Muscle layer of colon (tissue), 2 donors: Measurements from ENCODE around the gene SNX27.
"Not testable (repeated sequence)": the region's sequence is repeated elsewhere in the genome, so short reads cannot be mapped to it uniquely, and the experiment has no call there.

Experiments
- H3K27ac ChIP-seq: one replicate; pipeline ENCODE4 v1.7.0; 2013; ENCODE audit warnings: low read depth, mild to moderate bottlenecking, low read length, moderate library complexity
- H3K27me3 ChIP-seq, 2 donors: one replicate each; pipeline ENCODE4 v1.7.0; 2013; ENCODE audit warnings: low read length in 2 of 2, mild to moderate bottlenecking in 2 of 2; ENCODE audit not compliant: insufficient read depth in 2 of 2, control insufficient read depth in 1 of 2
- H3K36me3 ChIP-seq: one replicate; pipeline ENCODE4 v1.7.0; 2013; ENCODE audit warnings: mild to moderate bottlenecking, low read length; ENCODE audit not compliant: insufficient read depth
- H3K4me1 ChIP-seq: one replicate; pipeline ENCODE4 v1.7.0; 2013; ENCODE audit warnings: mild to moderate bottlenecking, low read length; ENCODE audit not compliant: insufficient read depth
- H3K4me3 ChIP-seq, 2 donors: one replicate each; pipeline ENCODE4 v1.7.0; 2013; ENCODE audit warnings: low read length in 2 of 2, low read depth in 1 of 2, mild to moderate bottlenecking in 1 of 2, moderate library complexity in 1 of 2
- H3K9ac ChIP-seq: one replicate; pipeline ENCODE4 v1.7.0; 2013; ENCODE audit warnings: low read length
- H3K9me3 ChIP-seq: one replicate; pipeline ENCODE4 v1.7.0; 2013; ENCODE audit warnings: mild to moderate bottlenecking, low read length
- donor health status: abdominal sarcoma.
- donor health status: Adenocarcinoma of cecum.

The SNX27 gene

GRCh38 chr1:151606857-151607256 is 5.0 kb upstream of the SNX27 start:
- H3K9me3 ChIP-seq: no peaks in the 10 kb centered on the region
- no peak overlapping the region for H3K4me3 ChIP-seq
- peaks cover 6% of the 10 kb centered on the region for H3K4me1 ChIP-seq
- H3K27me3 ChIP-seq: no peaks in the 10 kb centered on the region
- H3K9ac ChIP-seq: no peak overlapping the region
- no peak overlapping the region for H3K27ac ChIP-seq
- H3K36me3 ChIP-seq: no peaks in the 10 kb centered on the region

GRCh38 chr1:151610142-151610541 is 1.7 kb upstream of the SNX27 start:
- Histone ChIP-seq H3K27me3 (no peaks in the 10 kb centered on the region), H3K9ac (no peak overlapping the region), H3K9me3 (no peaks in the 10 kb centered on the region), H3K4me3 (no peak overlapping the region), H3K4me1 (peaks cover 15% of the 10 kb centered on the region), H3K27ac (no peak overlapping the region), H3K36me3 (no peaks in the 10 kb centered on the region)

GRCh38 chr1:151611288-151611790 is 511 bp upstream of the SNX27 start:
- Histone ChIP-seq H3K4me1 (peaks cover 27% of the 10 kb centered on the region), H3K27me3 (no peaks in the 10 kb centered on the region), H3K27ac (peak overlapping the region; percentile 88), H3K9me3 (no peaks in the 10 kb centered on the region), H3K9ac (peak overlapping the region; percentile 30), H3K4me3 (peak overlapping the region; percentile 84 to 96), H3K36me3 (no peaks in the 10 kb centered on the region)

GRCh38 chr1:151612501-151613281 is 841 bp downstream of the SNX27 start:
- Histone ChIP-seq H3K27ac (peak overlapping the region; percentile 88), H3K4me1 (peaks cover 27% of the 10 kb centered on the region), H3K9ac (peak overlapping the region; percentile 75), H3K9me3 (no peaks in the 10 kb centered on the region), H3K36me3 (no peaks in the 10 kb centered on the region), H3K27me3 (no peaks in the 10 kb centered on the region), H3K4me3 (peak overlapping the region; percentile 84 to 96)

- H3K9ac ChIP-seq: peak overlapping the region; percentile 75
- peaks cover 27% of the 10 kb centered on the region for H3K4me1 ChIP-seq
- H3K36me3 ChIP-seq: no peaks in the 10 kb centered on the region
- no peaks in the 10 kb centered on the region for H3K9me3 ChIP-seq
- no peaks in the 10 kb centered on the region for H3K27me3 ChIP-seq
- peak overlapping the region; percentile 88 for H3K27ac ChIP-seq
- H3K4me3 ChIP-seq: peak overlapping the region; percentile 84 to 96
These were observed 1.5 kb downstream of the SNX27 start for GRCh38 chr1:151613282-151613780.

- Histone ChIP-seq H3K4me1 (peaks cover 46% of the 10 kb centered on the region), H3K27ac (peak overlapping the region; percentile 42), H3K27me3 (no peaks in the 10 kb centered on the region), H3K4me3 (no peak overlapping the region), H3K9ac (no peak overlapping the region), H3K36me3 (no peaks in the 10 kb centered on the region), H3K9me3 (no peaks in the 10 kb centered on the region)
These were observed 4.1 kb downstream of the SNX27 start for GRCh38 chr1:151615711-151616504.

GRCh38 chr1:151616505-151616849 is 4.6 kb downstream of the SNX27 start:
- no peaks in the 10 kb centered on the region for H3K36me3 ChIP-seq
- H3K9me3 ChIP-seq: no peaks in the 10 kb centered on the region
- H3K27ac ChIP-seq: peak overlapping the region; percentile 24
- peak overlapping the region in 1 of 2 donors; percentile 8 for H3K4me3 ChIP-seq
- peaks cover 47% of the 10 kb centered on the region for H3K4me1 ChIP-seq
- H3K27me3 ChIP-seq: no peaks in the 10 kb centered on the region
- H3K9ac ChIP-seq: no peak overlapping the region

- Histone ChIP-seq H3K27me3 (no peaks in the 10 kb centered on the region), H3K4me1 (peaks cover 51% of the 10 kb centered on the region), H3K27ac (no peak overlapping the region), H3K4me3 (no peak overlapping the region), H3K36me3 (no peaks in the 10 kb centered on the region), H3K9ac (no peak overlapping the region), H3K9me3 (no peaks in the 10 kb centered on the region)
These were observed 6.2 kb downstream of the SNX27 start for GRCh38 chr1:151618003-151618402.

GRCh38 chr1:151618470-151618869 is 6.6 kb downstream of the SNX27 start:
- Histone ChIP-seq H3K9ac (no peak overlapping the region), H3K4me1 (peaks cover 49% of the 10 kb centered on the region), H3K36me3 (no peaks in the 10 kb centered on the region), H3K4me3 (no peak overlapping the region), H3K27me3 (no peaks in the 10 kb centered on the region), H3K9me3 (no peaks in the 10 kb centered on the region), H3K27ac (no peak overlapping the region)

GRCh38 chr1:151618996-151619395 is 7.1 kb downstream of the SNX27 start:
- H3K36me3 ChIP-seq, H3K27ac ChIP-seq, H3K4me3 ChIP-seq, H3K27me3 ChIP-seq, H3K9me3 ChIP-seq, H3K9ac ChIP-seq: not testable (repeated sequence)
- peaks cover 47% of the 10 kb centered on the region for H3K4me1 ChIP-seq

- Histone ChIP-seq H3K9me3 (no peaks in the 10 kb centered on the region), H3K4me1 (peaks cover 47% of the 10 kb centered on the region), H3K36me3 (no peaks in the 10 kb centered on the region), H3K9ac (peak overlapping the region; percentile 22), H3K27me3 (no peaks in the 10 kb centered on the region), H3K27ac (peak overlapping the region; percentile 10), H3K4me3 (no peak overlapping the region)
These were observed 7.7 kb downstream of the SNX27 start for GRCh38 chr1:151619489-151620093.
